DMS114 treated with DMSO at 0.1 percent for 48 hours (cell line): ENCODE data around the gene CEMIP.

Experiments used
- DNase-seq: peaks from one replicate; lab custom pipeline; 2025; ENCODE audit not compliant: unreplicated experiment; lab: John Stamatoyannopoulos, UW

Gene CEMIP

DNA sequence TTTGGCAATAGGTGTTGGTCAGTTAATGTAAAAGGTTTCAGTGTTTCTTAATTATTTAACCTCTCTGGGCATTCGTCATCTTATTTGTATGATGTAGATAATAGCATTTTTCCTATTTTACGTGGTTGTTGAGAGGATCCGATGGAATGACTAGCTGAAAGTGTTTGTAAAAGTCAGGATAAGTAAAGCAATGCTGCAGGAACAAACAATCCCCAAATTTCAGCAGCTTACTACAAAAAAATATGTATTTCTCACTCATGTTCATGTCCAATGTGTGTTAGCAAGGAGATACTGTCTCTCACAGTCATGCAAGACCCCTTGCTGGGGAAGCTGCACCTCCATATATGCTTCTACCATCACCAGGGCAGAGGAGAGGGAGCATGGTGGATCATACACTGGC is 38.7 kb downstream of the CEMIP start:
- DNase-seq, result no peak

DNA sequence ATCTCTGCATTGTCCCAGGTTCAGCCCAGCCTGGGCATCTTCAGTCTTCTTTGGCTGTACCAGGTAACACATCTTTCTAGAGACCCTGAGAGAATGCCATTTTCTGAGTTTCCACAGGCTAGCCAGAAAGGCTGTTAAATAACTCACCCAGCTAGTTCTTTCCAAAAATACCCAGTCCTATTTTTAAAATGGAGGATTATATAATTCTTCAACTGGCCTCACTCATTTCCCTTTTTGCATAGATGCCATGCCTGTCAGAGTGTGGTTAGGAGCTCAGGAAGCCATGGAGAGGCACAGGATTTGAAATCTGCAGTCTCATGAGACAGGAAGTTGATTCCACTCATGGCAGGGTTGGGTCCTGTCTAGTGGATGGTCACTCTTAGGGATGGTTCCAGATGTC is 39.8 kb downstream of the CEMIP start:
- DNase-seq, result no peak

DNA sequence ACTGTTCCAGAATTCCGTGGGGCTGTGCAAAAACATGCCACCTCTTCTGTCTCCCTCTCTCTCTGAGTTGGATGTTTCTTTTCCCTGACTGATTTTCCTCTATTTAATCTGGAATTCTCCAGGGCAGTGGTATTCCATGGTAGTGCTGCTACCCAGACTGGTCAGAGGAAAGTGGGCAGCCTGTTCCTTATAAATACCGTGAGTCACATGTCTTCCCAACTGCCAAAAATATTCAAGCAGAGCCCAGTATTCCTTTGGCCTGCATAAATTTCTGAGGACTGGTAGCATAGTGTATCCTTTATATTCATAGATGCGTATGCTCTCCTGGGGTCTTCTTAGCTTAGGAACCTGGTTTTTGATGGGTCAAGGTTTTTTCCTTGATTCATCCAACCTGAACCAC is 40.9 kb downstream of the CEMIP start:
- no peak for DNase-seq

DNA sequence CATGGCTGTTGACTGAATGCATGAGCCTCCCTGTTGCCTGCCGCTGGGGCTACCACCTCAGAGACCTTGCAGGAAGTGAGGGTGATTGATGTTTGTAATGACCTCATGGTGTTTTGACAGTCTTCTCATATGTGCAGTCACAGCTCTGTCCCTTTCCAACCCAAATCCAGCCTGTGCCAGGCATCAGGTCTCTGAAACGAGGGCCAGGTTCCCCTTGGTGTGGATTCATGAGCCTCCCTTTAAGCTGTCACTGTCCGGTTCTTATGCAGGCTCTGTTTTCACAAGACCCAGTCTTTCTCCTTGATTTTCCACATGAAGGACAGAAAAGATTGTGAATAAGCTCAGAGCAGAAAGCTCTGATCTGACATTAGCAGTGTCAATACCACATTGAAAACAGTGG is 43.1 kb downstream of the CEMIP start:
- no peak for DNase-seq

DNA sequence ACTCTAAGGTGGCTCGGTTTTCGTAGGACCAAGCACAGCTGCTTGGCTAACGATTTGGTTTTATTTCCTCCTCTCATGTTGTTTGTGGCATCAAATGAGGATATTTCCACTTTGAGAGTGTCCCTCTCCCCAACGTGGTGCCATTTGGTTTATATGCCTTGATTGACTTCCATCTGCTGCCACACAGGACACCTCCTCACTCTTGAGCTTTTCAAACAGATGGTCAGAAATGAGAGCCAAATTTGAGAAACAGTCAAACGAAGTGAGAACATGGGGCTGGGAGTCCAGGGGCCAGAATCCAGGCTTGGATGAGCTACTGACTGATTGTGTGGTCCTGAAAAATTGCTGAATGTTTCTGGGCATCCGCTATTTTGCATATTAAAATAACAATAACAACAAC is 43.5 kb downstream of the CEMIP start:
- DNase-seq, result no peak

DNA sequence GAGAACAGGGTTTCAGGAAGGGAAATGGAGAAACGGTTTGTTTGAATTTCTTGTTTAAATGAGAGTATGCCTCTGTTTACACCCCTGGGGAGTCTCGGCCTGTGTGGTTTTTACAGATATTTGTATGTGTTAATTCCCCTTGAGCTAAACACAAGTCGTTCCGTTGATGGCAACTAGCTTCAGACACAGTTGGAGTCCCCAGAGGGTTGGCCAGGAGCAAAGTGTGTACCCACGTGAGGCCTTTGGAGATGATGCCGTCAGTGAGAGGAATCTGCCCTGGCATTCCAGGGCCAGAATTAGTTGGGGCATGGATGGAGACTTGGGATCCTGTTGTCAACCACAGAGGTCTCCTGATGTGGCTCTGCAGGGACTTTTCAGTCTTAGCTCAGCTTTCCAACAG is 44.0 kb downstream of the CEMIP start:
- DNase-seq, result no peak

DNA sequence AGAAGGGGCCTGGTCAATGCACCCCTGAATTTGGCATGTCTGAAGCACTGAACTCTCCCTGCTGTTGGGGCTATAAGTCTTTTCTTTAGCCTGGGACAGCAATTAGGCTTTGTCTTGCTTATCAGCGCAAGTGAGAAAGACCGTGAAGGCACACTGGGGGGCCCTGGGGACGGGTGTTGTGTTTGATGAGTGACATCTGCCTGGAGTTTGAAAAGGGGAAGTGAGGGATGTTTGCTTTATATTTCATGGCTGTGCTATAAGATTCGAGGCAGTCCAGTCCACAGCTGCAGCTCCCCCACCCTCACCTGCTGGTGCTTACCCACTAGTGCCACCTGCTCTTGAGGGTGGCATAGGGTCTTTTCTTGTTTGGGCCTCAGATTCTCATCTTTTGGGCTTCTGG is 44.8 kb downstream of the CEMIP start:
- DNase-seq, result no peak

DNA sequence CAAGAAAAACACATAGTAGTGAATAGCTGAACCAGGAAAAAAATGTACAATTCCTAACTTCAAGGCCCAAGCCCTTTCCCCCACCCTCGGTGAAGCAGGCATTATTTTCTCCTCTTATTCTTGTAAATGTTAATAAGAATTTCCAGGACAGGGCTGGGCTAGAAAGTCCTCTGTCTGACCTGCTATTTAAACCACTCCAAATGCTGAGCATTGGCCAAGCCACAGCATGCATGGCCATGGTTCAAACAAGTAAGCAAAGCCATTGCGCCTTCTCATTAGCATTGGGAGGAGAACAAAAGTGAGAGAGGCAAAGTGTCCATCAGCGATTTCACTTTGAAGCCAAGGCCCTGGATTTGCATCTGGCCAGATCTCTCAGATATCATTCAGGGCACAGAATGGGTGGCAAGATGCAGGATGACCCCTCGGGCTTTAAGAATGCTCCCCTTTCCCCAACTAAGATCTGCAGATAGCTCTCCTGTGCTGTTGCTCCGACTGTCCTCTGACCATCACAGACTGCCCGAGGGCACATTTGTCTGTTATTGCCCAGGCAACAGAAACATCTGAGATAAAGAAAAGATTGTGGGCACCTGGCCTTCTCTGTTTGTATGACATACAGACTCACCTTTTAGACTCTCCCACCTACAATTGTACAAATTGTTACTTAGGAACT is 46.3 kb downstream of the CEMIP start:
- DNase-seq, result no peak

DNA sequence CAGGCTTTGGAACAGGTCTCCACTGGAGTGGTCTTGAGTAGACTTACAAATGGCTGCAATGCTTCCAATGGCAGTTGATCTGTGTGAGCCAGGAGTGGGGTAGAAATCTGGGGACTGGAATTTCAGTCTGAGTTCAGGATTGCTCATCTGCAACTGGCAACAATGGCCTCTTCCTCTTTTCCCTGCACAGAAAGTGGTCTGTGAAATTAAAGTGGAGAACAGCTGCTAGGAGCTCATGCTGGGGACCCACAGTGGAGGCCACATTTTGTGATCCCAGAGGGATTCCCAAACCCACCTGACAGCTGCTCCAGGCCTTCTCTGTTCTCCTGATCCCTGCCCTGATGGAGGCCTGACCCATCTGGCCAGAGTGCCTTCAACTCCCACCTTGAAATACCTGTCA is 49.6 kb downstream of the CEMIP start:
- no peak for DNase-seq

DNA sequence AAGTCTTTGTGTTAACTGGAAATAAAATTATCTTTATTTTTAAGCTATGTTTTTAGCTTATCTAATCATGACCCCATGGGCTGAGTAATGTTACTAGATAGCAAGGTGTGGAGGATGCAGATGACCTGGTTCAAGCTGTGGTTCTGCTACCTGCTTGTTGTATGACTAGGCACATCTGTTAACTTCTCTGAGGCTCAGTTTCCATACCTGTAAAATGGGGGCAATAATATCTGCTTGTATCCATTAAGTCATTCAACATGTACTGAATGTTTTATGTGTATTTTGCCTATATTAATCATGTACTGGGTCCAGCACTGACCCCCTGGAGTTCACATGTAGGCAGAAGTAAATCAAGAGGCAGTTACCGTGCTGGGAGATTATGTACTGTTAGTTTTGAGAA is 51.5 kb downstream of the CEMIP start:
- DNase-seq, result no peak

DNA sequence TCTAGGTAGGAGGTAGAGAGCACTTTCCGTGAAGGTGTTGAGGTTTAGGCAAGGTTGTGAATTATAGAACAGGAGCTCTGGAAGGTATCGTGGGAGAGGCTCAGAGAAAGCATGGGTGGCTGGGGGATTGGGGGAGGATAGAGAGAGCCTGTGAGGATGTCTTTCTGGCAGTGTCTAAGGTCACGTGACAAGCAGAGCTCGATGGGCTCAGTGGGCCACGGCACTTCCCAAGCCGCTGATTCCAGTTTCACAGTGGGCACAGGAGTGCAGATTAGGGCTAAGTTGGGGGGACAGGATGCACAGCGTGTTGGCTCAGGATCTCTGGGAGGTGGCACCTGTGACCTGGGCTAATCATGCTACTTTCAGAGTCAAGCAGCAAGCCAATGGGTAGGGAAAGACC is 52.0 kb downstream of the CEMIP start:
- DNase-seq, result no peak

DNA sequence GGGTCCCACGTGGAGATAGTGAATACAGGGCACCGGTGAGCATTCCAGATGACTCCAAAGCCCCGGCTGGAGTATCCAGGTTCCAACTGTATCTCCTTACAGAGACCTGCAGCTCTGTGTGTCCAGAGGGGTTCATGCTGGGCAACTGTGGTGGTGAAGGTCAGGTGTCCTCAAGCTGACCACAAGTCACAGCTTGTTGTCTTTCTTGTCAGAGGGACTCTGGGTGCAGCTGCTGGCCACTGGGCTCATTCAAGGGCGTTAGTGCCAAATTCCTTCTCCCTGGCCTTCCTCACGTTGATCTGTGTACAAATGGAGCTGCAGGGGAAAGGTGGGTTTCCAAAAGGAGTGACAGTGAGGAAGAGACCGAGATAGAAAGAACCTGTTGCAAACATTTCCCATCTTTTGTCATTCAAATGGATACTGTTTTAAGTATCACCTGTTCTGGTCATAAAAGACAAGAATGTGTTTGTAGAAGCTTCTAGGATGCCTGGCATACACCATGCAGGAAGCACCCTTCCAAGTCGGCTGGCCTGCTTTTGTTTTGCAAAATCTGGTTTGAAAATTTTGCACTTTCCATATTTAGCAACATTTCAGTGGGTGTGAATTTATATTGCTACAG is 52.5 kb downstream of the CEMIP start:
- no peak for DNase-seq

DNA sequence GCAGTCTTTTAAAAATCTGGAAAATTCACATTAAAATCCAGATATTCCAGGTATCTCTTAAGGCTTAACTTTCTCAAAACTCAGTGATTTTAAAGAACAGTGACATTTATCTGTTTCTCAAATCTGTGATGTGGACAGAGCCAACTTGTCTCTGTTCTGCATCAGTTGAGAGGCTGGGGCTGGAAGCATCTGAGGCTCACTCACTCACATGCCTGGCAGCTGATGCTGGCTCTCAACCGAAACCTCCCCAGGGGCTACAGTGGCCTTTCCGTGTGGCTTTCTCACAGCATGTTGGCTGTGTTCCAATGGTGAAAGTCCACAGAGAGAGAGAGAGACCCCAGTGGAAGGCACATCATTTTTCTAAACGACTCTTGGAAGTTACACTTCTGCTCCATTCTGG is 53.5 kb downstream of the CEMIP start:
- DNase-seq, result no peak

DNA sequence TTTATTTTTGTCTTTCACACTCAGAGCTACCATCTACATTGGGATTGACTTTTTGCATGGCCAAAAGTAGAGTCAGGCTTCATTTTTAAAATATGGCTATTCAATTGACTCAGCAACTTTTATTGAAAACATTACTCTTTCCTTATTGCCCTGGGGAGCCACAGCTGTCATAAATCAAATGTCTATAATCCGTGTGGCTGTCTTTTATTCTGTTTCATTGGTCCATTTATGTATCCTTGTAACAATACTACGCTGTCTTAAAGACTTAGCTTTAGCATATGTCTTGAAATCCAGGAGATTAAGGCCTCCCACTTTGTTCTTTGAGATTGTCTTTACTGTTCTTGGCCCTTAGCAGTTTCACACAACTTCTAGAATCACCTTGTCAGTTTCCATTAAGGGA is 55.2 kb downstream of the CEMIP start:
- DNase-seq, result no peak

DNA sequence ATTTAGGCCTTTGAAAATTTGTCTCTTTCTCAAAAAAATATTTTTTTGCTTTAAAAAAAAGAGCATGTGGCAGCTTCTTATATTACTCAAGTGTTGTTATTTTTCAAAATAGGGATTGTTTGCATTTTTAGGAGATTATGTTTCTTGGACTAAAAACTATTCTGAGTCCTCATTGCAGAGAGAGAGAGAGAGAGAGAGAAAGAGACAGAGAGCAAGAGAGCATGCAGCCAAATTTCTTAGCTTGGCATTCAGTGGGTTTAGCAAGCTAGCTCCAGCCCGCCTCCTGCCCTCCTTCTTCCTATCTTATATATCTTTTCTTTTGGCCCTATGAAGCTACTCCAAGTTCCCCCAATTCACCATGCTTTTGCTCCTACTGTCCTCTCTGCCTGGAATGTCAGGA is 55.7 kb downstream of the CEMIP start:
- no peak for DNase-seq

DNA sequence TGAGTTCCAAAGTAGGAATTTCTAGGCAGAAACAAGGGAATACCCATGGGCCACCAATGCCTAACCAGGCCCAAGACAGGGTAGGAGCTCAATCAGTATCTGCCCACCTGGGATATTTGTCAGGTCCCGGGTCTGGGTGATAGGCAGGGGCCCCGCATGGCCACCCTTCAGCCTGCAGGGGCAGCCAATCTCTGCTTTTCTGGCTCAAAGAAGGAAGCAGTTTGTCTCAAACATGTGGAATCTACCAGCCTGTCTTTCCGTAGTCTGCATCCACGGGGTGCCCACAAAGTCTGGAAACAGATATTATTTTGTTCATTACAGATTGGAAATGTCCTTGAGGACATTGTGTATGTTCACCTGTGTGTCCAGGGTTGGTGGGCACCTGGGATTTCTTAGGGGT is 56.2 kb downstream of the CEMIP start:
- no peak for DNase-seq

DNA sequence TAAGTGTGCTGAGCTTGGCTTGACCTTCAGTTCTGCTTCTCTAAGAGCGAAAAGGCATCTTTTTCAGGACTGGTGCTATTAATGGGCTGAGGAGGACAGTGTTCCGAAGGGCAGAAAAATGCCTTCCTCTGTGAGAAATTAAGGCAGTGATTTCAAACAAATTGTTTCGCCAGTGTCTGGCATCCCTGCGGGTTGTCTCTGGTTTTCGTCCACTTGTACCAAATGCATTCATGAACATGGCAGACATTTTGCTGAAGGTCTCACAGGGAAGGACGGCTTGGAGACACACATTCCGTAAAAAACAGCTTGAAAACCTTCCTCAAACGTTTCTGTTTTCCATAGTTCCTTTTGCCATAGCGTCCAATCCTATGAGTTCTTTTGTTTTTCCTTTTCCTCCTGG is 57.1 kb downstream of the CEMIP start:
- DNase-seq, result no peak

DNA sequence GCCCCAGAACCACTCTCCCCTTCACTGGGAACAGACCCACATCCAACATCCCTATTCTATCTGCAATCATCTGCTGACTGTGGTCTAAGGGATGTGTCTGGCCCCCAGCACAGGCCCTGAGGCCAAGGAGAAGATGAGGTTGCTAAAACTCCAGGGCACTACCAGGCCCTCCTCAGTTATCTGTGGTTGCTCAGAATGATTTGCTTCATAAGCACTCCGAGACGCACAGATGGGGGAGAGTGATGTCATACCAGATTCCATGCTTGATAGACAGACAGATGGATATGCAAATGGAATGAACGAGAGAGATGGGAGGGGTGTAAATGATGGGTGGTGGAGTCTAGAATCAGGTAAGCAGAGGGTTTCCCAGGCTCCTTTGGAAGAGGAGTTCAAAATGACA is 57.8 kb downstream of the CEMIP start:
- no peak for DNase-seq

DNA sequence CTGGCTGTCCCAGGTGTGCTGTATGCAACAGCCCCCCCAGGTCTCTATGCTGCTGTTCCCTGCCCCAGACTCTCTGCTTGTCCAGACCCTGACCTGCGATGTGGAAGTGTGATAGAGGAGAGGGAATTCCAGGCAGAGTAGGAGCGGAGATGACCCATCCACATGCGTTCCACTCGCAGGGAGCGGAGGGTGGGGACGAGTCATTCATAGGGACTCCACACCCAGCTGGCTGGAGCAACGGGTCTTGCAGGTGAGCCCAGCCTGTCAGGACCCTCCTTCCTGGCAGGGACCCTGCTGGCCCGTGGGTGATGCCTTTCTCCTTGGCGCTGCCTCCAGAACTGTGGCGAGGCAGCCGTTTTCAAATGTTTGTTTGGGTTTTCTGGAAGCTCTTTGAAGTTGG is 58.8 kb downstream of the CEMIP start:
- no peak for DNase-seq

DNA sequence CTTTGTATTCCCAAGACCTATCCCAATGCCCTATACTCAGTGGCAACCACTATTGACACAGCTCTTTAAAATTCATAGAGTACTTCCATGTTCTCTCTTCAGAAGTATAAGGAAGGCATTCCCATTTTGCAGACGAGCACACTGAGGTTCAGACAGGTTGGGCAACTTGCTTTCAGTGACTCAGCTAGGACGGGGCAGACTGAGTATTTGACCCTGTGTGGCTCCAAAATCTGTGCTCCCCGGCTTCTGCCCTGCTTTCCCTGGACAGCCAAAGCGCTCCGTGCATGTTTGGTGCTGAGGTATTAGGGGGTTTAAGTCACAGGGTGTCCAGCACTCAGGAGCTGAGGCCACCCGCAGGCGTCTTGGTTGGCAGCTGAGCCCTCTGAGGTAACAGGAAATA is 59.5 kb downstream of the CEMIP start:
- no peak for DNase-seq

DNA sequence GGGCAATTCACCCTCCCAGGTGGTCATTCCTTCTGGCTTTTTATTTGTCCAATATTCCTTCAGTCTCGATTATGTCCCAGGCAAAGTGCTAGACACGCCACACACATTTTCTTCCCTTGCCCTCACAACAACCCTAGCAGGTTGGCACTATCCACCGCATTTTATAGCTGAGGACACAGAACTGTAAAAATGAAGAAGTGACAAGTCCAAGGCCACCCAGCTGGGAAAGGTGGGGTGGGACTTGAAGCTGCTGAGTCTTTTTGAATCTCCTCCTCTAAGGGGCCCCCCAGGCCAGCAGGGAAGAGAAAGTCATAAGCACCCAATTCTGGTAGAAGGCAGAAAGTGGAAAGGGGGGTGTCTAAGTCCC is 60.6 kb downstream of the CEMIP start:
- no peak for DNase-seq

DNA sequence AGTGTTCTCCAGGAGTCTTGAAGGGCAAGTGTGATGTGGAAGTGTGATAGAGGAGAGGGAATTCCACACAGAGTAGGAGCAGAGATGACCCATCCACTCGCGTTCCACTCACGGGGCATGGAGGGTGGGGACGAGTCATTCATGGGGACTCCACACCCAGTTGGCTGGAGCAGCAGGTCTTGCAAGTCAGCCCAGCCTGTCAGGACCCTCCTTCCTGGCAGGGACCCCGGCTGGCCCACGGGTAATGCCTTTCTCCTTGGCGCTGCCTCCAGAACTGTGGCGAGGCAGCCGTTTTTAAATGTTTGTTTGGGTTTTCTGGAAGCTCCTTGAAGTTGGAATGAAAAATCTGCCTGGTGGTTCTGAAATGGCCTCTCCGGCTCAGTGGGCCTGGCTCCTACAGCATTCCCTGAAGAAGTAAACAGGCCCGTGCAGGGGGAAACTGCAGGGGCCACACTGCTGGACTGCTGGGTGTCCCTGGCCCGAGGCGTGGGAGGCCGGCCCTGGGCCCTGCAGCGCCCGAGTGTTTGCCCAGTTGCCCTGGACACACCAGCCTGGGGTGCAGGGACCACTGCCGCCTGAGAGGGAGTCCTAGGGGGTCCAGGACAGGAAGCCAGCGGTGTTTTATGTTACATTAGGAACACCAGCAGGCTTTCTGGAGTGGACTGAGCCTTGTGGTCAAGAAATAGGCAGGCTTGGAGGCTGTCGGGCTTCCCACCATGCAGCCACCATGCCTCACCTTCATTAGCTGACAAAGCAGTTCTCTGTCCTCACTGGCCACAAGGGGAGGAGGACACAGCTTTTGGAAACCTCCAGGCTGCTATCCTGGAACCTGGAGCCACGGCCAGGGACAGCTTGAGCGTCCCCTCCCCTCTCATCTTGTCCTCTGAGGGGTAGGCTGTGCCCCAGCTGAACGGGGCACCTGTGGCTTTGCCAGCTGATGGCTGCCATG is 61.3 kb downstream of the CEMIP start:
- DNase-seq, result no peak
